GM21367 (cell line): ENCODE results near the gene COMMD4.
A peak's percentile ranks its signal among the peaks of the same experiment; 100 is the strongest.

Experiments used
- ATAC-seq: cut with Tn5 transposase; IDR thresholded peaks from one replicate; pipeline ENCODE4 v1.9.1; 2021; ENCODE audit not compliant: unreplicated experiment

The COMMD4 gene

GRCh38 chr15:75355369-75355768 lies 19.5 kb downstream of the COMMD4 start:
- ATAC-seq = no peak

DNA sequence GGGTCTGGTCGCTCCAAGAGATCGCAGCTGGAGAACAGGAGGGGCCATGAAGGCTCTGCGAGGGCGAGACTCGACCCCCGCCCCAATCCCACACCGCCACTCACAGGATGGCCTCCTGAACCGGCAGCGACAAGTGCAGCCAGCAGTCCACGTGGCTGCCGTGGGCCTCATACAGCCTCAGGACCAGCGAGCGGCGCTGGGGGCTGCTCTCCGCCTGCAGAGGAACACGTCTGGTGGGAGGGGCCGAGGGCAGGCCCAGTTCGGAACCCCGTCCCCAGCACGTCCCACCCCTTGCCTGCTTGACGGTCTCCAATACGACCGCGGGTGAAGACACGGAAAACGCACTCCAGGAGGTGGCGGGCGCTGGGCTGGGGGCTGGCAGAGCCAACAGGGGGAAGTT lies 20.1 kb downstream of the COMMD4 start:
- ATAC-seq = no peak

- no peak for ATAC-seq
Measured at GRCh38 chr15:75356517-75356916, 20.7 kb downstream of the COMMD4 start.

GRCh38 chr15:75357976-75358673 lies 22.3 kb downstream of the COMMD4 start:
- no peak for ATAC-seq

DNA sequence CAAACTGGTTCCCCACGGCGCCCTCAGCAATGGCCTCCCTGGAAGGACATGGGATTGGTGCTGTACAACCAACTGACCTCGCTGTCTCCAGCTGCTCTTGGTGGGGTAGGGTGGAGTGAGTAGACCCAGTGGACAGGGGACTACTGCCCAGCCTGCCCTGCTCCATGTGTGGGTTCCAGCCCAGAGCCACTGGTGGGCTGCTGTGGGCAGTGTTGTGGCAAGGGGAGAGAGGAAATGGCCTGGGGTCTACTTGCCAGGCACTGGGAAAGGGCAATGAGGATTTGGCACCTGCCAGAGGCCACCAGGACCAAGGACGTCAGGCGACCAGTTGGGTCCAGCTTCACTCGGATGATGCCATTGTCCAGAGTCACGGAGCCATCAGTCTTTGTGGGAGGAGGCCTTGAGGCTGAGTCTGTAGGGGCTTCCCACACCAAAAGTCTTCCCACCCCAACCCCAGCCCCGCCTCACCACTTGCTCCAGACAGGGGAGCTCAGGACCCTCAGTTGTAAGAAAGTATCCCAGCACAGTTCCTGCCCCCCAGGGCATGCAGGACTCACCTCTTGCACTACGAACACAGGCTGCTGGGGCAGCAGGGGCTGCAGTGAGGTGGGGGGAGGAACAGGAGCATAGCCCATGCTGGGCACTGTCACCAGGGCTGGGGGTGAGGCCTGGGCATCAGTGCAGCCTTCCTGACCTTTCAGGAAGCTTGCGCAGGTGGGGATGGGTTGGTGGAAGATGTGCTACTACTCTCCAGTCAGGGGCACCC lies 23.1 kb downstream of the COMMD4 start:
- no peak for ATAC-seq

DNA sequence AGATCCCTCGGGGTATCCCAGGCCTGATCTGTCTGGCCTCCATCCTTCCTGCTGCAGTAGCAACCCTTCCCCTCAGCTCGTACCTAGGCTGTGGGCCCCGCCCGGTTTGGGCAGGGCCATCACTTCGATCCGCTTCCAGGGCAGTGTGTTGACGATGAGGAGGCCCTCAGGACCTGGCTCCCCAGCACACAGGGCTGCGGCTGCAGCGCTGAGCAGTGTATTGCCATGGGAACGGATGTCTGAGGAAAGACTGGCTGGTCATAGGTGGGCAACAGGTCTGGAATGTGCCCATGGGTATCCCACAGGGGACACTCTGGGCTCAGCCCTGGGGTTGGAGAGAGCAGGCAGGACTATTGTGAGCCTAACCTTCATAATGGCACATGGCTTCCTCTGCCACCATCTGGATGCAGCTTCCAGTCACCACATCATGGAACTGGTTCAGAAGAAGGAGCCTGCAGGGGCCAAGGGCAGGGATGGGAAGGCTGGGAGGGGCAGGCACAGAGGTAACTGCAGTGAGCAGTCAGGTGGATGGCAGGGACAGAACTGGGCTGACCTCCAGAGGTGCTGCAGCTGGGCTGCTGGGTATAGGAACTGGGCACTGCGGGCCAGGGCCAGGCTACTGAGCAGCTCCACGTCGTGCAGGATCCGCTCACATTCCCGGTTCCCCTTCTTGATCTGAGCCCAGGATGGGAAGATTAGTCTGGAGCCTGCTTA lies 23.8 kb downstream of the COMMD4 start:
- ATAC-seq = no peak

- no peak for ATAC-seq
Measured at GRCh38 chr15:75360391-75360790, 24.5 kb downstream of the COMMD4 start.

DNA sequence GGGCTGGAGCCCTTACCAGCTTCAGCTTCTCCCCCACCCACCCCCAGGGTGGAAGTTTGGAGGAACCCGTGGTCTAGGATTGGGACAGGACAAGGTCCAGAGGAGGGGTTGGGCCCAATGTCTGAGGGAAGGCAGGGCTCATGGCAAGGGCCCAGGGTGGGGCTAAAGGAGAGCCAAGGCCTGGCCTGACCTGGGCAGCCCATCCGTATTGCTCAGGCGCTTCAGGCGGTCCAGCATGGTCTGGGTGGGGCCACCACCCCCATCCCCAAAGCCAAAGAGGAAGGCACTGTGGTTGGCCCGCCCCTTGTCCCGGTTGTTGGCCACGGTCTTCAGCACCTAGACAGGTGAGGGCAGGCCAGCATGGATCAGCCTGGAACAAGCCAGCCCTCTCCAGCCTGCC lies 25.0 kb downstream of the COMMD4 start:
- no peak for ATAC-seq

DNA sequence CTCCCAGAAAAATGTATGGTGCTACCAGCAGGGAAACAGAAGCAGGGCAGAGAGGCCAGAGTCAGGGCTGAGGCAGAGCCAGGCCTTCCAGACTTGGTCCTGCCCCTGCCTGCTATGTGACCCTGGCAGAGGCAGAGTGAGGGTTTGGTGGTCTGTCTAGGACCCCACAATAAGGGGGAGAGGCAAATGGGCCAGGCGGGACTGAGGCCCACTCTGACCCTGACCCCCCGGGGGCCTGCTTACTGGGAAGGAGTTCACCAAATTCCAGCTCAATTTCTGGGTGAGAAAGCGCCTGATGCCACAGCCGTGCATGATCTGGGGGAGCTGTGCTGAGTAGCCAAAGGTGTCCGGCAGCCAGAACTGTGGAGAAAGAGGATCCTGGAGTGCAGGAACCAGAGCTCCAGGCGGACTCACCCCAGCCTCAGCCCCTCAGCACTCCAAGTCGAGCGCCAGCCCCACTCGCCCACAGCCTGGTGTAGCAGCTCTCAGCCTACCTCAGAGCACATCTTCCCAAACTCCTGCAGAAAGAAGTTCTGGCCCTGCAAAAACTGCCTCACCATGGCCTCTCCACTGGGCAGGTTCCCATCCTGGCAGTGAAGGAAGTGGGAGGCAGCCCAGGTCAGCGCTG lies 25.6 kb downstream of the COMMD4 start:
- no peak for ATAC-seq

- no peak for ATAC-seq
Measured at GRCh38 chr15:75361989-75362641, 26.3 kb downstream of the COMMD4 start.

DNA sequence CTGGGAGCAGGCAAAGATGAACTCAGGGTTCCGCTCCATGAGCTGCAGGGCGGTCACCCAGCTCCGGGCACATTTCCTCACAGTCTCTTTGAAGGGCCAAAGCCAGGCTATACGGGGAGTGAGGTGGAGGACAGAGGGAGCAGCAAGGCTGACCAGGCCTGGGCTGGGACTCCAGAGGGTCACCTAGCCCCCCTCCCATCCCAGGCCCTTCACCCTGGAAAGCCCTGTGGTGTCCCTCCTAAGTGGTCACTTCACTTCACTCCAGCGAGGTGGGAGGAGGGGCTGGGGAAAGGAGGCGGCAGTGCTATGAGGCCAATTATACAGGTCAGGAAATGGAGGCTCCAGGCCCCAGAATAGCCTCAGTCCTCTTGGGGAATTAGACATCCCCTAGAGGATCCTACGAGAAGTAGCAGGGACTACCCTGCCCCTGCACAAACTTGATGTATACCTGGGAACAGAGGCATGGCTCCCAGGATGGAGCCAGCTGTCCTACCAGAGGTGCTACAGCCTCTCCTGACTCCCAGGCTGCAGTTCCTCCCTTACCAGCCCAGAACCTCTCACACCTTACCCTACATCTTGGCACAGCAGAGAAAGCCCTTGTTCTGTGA lies 26.9 kb downstream of the COMMD4 start:
- no peak for ATAC-seq

- ATAC-seq = no peak
Measured at GRCh38 chr15:75363786-75364185, 27.9 kb downstream of the COMMD4 start.

GRCh38 chr15:75364881-75365280 lies 29.0 kb downstream of the COMMD4 start:
- ATAC-seq = no peak

GRCh38 chr15:75366163-75366562 lies 30.3 kb downstream of the COMMD4 start:
- ATAC-seq = no peak

DNA sequence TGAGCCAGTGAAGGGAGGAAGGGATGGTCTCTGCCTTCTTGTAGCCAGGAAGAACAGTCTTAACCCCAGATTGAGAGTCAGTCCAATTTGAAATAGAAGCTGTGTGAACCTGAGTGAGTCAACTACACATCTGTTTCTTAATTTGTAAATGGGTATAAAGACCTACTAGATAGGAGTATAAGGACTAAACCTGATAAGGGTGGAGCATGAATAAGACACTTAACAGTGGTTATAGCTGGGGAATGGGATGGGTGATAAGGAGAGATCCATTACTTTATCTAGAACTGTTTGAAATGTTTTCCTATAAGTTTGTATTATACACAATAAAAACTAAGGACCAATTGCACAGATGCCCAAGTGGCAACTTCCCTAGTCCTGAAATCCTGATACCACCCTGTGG lies 31.1 kb downstream of the COMMD4 start:
- no peak for ATAC-seq

GRCh38 chr15:75367406-75367912 lies 31.6 kb downstream of the COMMD4 start:
- no peak for ATAC-seq

DNA sequence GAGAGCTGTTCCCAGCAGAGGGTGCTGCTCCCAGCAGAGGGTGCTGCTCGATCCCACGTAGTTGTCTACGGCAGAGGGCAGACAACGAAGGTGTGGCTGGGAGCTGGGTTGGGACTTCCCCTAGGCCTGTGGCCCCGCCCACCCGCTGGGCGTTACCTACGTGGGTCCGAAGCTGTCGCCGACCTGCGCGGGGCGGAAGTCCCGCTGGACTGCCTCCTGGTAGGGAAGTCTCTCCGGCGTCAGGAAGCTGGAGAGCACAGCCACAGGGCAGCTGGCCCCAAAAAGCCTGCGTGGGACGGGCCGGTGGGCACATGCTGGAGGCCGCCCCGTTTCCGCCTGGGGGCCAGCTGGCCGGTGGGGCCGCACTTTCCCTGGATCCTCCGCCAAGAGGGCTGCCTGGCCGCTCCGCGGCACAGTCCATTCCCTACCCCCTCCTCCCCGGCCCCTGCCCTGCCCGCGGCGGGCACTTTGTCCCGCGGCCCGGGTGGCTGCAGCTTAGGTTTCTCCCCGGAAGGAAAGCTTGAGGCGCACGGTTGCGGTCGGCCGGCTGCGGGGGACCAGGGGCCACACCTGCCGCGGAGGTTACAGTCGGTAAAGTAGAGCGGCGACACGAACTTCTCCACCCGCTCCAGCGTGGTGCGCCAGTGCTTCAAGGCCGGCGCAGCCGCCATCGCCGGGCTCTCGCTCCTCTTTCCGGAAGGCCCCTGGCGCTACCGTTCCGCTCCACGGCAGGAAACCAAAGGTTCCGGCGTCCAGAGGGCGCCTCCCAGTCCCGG lies 32.2 kb downstream of the COMMD4 start, which contains the start of gene MAN2C1:
Gene MAN2C1 (minus strand): TSS at position 695 of the 776 bp plus-strand sequence. CDS start 24 bp downstream, at position 671.
- ATAC-seq = peak; percentile 74

DNA sequence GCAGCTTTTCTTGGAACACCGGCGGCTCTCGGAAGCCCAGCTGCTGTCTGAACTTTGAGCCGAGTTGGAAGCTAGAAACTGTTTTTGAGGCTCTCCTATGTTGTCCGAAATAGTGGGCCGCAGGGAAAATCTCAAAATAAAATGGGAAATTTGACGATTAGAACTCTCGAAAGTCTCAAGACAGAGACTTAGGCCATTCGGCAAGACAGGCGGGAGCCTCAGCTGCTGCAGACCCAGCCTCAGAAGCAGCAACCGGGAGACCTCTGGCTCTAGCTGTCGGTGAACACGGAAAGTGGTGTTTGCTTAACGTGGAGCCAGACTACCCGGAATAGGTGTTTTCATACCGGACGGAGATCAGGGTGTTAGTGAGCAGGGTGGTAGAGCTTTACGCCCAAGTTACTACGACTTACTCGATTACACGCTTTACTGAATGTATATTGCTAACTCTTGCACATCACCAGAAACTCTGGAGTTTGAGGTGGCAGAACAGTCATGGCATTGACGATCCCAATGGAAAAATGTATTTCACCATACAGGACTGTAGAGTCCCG lies 32.9 kb downstream of the COMMD4 start:
- no peak for ATAC-seq

DNA sequence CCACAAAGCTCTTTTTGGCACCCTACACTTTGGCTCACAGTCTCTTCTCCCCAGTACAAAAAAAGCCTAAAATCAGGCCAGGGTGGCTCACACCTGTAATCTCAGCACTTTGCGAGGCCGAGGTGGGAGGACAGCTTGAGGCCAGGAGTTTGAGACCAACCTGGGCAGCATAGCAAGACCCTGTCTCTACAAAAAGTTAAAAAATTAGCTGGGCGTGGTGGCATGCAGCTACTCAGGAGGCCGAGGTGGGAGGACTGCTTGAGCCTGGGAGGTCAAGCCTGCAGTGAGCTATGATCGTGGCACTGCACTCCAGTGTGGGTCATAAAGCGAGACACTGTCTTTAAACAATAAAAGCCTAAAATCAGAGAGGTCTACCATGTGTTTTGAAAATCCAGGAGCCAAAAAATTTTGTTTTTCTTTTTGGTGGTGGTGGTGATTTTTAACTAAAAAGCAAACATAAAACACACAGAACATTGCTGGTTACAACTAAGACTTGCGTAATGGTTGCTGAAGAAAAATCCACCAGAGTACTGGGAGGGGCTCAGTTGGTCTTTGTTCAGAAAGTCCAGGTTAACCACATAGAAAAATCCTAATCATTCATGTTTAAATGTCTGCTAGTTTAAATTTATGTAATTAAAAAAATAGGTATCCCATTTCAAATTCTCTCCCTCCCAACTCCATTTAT lies 34.2 kb downstream of the COMMD4 start:
- no peak for ATAC-seq
